ENCODE data around the gene CSNK1G3. TPM values are rescaled to one million over a fixed set of nuclear protein-coding genes. Genes with fewer than 3 reads are reported as not detected.

Gene CSNK1G3
- total and polyA plus RNA-seq, 11 donors = 4.0 to 34.3 (median 25.2) TPM

DNA sequence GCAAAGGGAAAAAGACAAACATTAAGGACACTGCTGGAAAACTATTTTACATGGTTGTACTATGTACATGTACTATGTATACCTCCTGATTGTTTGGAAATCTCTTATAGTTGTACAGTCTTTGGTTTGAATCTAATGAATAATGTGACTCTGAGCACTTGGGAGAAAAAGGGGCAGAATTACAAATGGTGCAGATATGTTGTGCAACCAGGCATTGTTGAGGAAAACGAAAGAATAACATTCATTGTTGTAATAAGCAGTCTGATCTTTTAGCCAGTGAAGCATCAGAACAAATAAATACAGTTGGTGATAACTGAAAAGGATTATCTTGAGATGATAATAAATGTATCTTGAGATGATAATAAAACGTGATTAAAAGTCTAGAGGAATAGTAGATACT lies 87.2 kb downstream of the CSNK1G3 start:
- DNase-seq = no peak
- no peak for ATAC-seq
- intact Hi-C loops (cut with DNase I) = no loop called here
- Histone ChIP-seq H3K27me3 (no peaks in the 10 kb centered on the region), H3K27ac (no peak overlapping the region), H3K4me3 (no peak overlapping the region), H3K4me1 (peaks cover 0 to 3% (median 0%) of the 10 kb centered on the region in 12 donors), H3K9me3 (no peaks in the 10 kb centered on the region), H3K36me3 (peaks cover 0 to 36% (median 19%) of the 10 kb centered on the region in 9 donors)
- WGBS, 4 donors = 79 to 85% (median 82%) methylated on average over 2 of the region's 2 CpGs
- TF ChIP-seq, protein P1, sequence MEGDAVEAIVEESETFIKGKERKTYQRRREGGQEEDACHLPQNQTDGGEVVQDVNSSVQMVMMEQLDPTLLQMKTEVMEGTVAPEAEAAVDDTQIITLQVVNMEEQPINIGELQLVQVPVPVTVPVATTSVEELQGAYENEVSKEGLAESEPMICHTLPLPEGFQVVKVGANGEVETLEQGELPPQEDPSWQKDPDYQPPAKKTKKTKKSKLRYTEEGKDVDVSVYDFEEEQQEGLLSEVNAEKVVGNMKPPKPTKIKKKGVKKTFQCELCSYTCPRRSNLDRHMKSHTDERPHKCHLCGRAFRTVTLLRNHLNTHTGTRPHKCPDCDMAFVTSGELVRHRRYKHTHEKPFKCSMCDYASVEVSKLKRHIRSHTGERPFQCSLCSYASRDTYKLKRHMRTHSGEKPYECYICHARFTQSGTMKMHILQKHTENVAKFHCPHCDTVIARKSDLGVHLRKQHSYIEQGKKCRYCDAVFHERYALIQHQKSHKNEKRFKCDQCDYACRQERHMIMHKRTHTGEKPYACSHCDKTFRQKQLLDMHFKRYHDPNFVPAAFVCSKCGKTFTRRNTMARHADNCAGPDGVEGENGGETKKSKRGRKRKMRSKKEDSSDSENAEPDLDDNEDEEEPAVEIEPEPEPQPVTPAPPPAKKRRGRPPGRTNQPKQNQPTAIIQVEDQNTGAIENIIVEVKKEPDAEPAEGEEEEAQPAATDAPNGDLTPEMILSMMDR (IDR thresholded peaks at IDR 0.05) = no peak
- TF ChIP-seq POLR2A (IDR thresholded peaks at IDR 0.05) = no peak

DNA sequence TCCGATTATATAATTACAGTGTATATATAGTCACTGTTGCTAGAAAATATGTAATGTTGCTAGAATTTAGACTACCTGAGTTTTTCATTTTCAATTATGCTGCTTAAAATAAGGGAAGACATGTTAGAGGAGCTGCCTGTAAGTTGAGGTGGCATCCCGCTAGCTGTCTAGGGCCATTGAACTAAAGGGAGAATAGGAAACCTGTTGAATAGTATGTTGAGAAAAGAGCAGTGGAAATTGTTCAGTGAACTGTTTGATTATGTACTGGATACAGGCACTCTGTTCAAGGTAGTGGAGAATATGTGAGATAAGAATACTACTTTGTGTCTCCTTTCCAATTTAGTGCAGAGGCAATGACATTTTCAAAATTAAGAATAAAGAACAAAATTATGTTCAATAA lies 89.6 kb downstream of the CSNK1G3 start:
- WGBS, 4 donors = 95 to 99% (median 97%) methylated on average over 2 of the region's 2 CpGs
- Histone ChIP-seq H3K4me3 (no peak overlapping the region), H3K4me1 (no peaks in the 10 kb centered on the region), H3K27me3 (no peaks in the 10 kb centered on the region), H3K27ac (no peak overlapping the region), H3K36me3 (peaks cover 0 to 37% (median 4%) of the 10 kb centered on the region in 9 donors), H3K9me3 (no peaks in the 10 kb centered on the region)
- no peak for ATAC-seq
- DNase-seq = no peak
- no peak for TF ChIP-seq POLR2A (IDR thresholded peaks at IDR 0.05)
- TF ChIP-seq, protein P1 (IDR thresholded peaks at IDR 0.05) = no peak
- intact Hi-C loops (cut with DNase I) = loop anchor here in 3 of 10 donors (5.0 to 10.0 kb wide), 3 partner anchors 87 to 1087 kb away; partner anchors contain the start of gene CSNK1G3 (in 3 of the 3)

DNA sequence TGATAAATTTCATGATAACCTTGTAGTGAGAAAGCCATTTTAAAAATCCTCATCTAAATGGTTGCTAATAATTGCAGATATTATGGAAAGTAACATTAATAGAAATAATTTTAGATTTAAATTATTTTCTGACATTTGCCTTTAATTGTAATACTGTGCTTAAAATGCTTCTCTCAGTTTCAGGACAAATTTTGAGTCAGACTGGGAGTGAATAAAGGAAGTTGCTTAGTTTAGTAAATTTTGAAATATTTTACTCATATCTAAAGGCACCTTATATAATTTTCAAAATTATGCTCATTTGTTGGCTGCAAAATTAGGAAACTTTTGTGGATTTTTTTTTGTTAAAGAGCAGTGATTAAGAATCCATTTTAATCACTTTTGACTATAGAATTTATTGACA lies 93.8 kb downstream of the CSNK1G3 start:
- Histone ChIP-seq H3K4me3 (no peak overlapping the region), H3K27me3 (no peaks in the 10 kb centered on the region), H3K27ac (no peak overlapping the region), H3K9me3 (no peaks in the 10 kb centered on the region), H3K36me3 (peaks cover 0 to 40% (median 0%) of the 10 kb centered on the region in 9 donors), H3K4me1 (peaks cover 0 to 5% (median 0%) of the 10 kb centered on the region in 12 donors)
- intact Hi-C loops (cut with DNase I) = loop anchor here in 6 of 10 donors (5.0 to 10.0 kb wide), 6 partner anchors 91 to 1091 kb away; partner anchors contain the start of genes CSNK1G3 (in 4 of the 6) and CEP120 (in 2 of the 6)
- TF ChIP-seq, protein P1 (IDR thresholded peaks at IDR 0.05) = no peak
- no peak for TF ChIP-seq POLR2A (IDR thresholded peaks at IDR 0.05)
- ATAC-seq (no peak), DNase-seq (no peak)

DNA sequence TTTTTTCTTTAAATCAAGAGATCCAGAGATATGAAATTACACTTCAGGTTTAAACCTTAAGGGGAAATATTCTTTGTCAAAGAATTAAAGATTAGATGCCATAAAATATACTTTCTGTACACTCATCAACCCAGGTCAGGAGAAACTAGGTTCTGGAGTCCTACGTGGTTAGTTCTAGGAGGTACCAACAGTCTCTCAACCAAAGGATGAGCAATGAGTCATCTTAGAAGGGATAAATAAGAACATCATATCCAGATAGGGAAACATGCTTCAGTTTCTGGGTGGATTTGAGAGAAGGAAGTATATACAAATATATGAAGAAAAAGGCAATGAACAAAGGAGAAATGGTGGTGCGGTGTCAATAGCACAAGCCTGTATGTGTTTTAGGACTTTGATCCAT lies 98.2 kb downstream of the CSNK1G3 start:
- Histone ChIP-seq H3K4me1 (peaks cover 0 to 7% (median 0%) of the 10 kb centered on the region in 12 donors), H3K27me3 (no peaks in the 10 kb centered on the region), H3K9me3 (no peaks in the 10 kb centered on the region), H3K4me3 (no peak overlapping the region), H3K36me3 (peaks cover 0 to 40% (median 17%) of the 10 kb centered on the region in 9 donors), H3K27ac (no peak overlapping the region)
- TF ChIP-seq POLR2A (IDR thresholded peaks at IDR 0.05) = no peak
- intact Hi-C loops (cut with DNase I) = loop anchor here in 9 of 10 donors (2.0 to 10.0 kb wide), 7 partner anchors 98 to 1108 kb away; partner anchors contain the start of genes CEP120 (in 7 of the 9) and CSNK1G3 (in 1 of the 9)
- 90 to 95% (median 94%) methylated on average over 2 of the region's 2 CpGs for WGBS, 4 donors
- ATAC-seq (no peak), DNase-seq (no peak)
